ENCODE results near the gene AFF1.

Gene AFF1

GRCh38 chr4:87042986-87043820 is 108.4 kb downstream of the AFF1 start:
- TF ChIP-seq SIN3A (IDR thresholded peaks at IDR 0.05; ENCODE audit: borderline replicate concordance, insufficient read depth, low read length), result no peak
- TF ChIP-seq TAF1 (IDR thresholded peaks at IDR 0.05; ENCODE audit: borderline replicate concordance, insufficient read depth, low read length), result no peak
- TF ChIP-seq, protein P1, sequence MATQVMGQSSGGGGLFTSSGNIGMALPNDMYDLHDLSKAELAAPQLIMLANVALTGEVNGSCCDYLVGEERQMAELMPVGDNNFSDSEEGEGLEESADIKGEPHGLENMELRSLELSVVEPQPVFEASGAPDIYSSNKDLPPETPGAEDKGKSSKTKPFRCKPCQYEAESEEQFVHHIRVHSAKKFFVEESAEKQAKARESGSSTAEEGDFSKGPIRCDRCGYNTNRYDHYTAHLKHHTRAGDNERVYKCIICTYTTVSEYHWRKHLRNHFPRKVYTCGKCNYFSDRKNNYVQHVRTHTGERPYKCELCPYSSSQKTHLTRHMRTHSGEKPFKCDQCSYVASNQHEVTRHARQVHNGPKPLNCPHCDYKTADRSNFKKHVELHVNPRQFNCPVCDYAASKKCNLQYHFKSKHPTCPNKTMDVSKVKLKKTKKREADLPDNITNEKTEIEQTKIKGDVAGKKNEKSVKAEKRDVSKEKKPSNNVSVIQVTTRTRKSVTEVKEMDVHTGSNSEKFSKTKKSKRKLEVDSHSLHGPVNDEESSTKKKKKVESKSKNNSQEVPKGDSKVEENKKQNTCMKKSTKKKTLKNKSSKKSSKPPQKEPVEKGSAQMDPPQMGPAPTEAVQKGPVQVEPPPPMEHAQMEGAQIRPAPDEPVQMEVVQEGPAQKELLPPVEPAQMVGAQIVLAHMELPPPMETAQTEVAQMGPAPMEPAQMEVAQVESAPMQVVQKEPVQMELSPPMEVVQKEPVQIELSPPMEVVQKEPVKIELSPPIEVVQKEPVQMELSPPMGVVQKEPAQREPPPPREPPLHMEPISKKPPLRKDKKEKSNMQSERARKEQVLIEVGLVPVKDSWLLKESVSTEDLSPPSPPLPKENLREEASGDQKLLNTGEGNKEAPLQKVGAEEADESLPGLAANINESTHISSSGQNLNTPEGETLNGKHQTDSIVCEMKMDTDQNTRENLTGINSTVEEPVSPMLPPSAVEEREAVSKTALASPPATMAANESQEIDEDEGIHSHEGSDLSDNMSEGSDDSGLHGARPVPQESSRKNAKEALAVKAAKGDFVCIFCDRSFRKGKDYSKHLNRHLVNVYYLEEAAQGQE (IDR thresholded peaks at IDR 0.05; ENCODE audit: insufficient read depth in 1 of 2, low read depth in 2 of 2, low read length in 2 of 2), result no peak
- TF ChIP-seq FOXP2 (optimal IDR thresholded peaks at IDR 0.05; ENCODE audit: borderline replicate concordance, extremely low read depth, extremely low read length, insufficient read depth), result no peak
- no peak for TF ChIP-seq POLR2AphosphoS5 (IDR thresholded peaks at IDR 0.05; ENCODE audit: low read depth, low read length)

DNA sequence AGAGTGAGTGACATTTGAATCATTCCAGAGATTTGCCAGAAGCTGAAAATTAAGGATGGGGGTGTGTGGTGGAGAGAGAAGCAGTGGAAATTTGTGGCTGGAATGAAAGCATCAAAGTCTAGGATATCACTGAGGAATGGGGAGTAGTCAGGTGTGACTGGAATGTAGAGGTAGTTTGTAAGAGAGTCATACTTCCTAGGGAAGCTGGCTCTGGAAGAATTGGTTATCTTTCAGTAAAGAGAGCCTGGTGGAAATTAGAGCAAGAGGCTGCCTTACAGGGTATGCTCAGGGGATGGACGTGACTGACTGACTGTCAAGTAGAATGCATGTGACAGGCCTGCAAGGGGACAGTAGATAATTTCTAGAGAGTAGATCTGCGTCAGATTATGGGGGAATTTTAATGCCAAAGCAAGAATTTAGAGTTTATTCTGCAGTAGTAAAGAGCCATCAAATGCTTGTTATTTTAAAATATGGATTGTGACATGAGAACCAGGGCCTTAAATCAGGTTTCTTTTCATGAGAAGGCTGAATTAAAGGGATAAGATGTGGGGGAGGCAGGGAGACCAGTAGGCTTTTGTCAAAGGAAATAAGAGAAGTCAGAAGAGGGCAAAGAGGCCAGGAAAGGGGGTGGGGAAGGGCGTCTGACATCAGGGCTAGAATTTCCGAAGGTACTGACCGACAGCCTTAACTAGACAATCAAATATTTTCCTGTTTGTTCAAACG is 109.9 kb downstream of the AFF1 start:
- no peak for TF ChIP-seq FOXP2 (optimal IDR thresholded peaks at IDR 0.05; ENCODE audit: borderline replicate concordance, extremely low read depth, extremely low read length, insufficient read depth)

DNA sequence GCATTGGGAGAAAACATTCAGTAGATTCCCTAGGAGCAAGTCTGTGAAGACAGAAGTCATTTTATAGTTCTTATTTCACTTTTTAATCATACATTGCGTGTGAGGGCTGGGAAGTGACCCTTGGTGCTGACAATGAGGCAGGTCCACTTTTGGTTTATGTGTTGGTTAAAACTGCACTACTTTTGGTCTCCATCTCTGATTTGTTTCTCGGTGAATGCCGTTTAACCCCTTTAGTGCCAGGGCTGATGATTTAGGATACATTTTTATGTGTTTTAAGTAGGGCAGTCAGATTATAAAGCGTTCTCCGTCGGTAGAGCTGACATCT is 110.4 kb downstream of the AFF1 start:
- no peak for TF ChIP-seq FOXP2 (optimal IDR thresholded peaks at IDR 0.05; ENCODE audit: borderline replicate concordance, extremely low read depth, extremely low read length, insufficient read depth)
- no peak for TF ChIP-seq POLR2AphosphoS5 (IDR thresholded peaks at IDR 0.05; ENCODE audit: low read depth, low read length)
- no peak for TF ChIP-seq TAF1 (IDR thresholded peaks at IDR 0.05; ENCODE audit: borderline replicate concordance, insufficient read depth, low read length)
- TF ChIP-seq, protein P1 (IDR thresholded peaks at IDR 0.05; ENCODE audit: insufficient read depth in 1 of 2, low read depth in 2 of 2, low read length in 2 of 2), result no peak
- no peak for TF ChIP-seq SIN3A (IDR thresholded peaks at IDR 0.05; ENCODE audit: borderline replicate concordance, insufficient read depth, low read length)

GRCh38 chr4:87045659-87046058 is 110.8 kb downstream of the AFF1 start:
- TF ChIP-seq SIN3A (IDR thresholded peaks at IDR 0.05; ENCODE audit: borderline replicate concordance, insufficient read depth, low read length) (no peak), POLR2AphosphoS5 (IDR thresholded peaks at IDR 0.05; ENCODE audit: low read depth, low read length) (no peak), FOXP2 (optimal IDR thresholded peaks at IDR 0.05; ENCODE audit: borderline replicate concordance, extremely low read depth, extremely low read length, insufficient read depth) (no peak), TAF1 (IDR thresholded peaks at IDR 0.05; ENCODE audit: borderline replicate concordance, insufficient read depth, low read length) (no peak)
- TF ChIP-seq, protein P1 (IDR thresholded peaks at IDR 0.05; ENCODE audit: insufficient read depth in 1 of 2, low read depth in 2 of 2, low read length in 2 of 2), result no peak

GRCh38 chr4:87046121-87046551 is 111.3 kb downstream of the AFF1 start:
- TF ChIP-seq POLR2AphosphoS5 (IDR thresholded peaks at IDR 0.05; ENCODE audit: low read depth, low read length), result no peak
- TF ChIP-seq, protein P1 (IDR thresholded peaks at IDR 0.05; ENCODE audit: insufficient read depth in 1 of 2, low read depth in 2 of 2, low read length in 2 of 2), result no peak
- TF ChIP-seq TAF1 (IDR thresholded peaks at IDR 0.05; ENCODE audit: borderline replicate concordance, insufficient read depth, low read length), result no peak
- no peak for TF ChIP-seq SIN3A (IDR thresholded peaks at IDR 0.05; ENCODE audit: borderline replicate concordance, insufficient read depth, low read length)
- no peak for TF ChIP-seq FOXP2 (optimal IDR thresholded peaks at IDR 0.05; ENCODE audit: borderline replicate concordance, extremely low read depth, extremely low read length, insufficient read depth)

All from PFSK-1 (cell line).